ENCODE results near the gene CHMP2A. TPM values are rescaled to one million over a fixed set of nuclear protein-coding genes. Genes with fewer than 3 reads are reported as not detected.
A peak's percentile ranks its signal among the peaks of the same experiment; 100 is the strongest.
"Not testable (repeated sequence)": the region's sequence is repeated elsewhere in the genome, so short reads cannot be mapped to it uniquely, and the experiment has no call there.

CHMP2A gene
- total and polyA plus RNA-seq, 5 donors = 106 to 196 (median 116) TPM

- Histone ChIP-seq H3K27me3 (ENCODE audit: control insufficient read depth, insufficient read depth) (no peaks in the 10 kb centered on the region), H3K4me1 (ENCODE audit: control insufficient read depth, insufficient read depth, low read length) (no peaks in the 10 kb centered on the region), H3K4me3 (ENCODE audit: low read length) (no peak overlapping the region), H3K27ac (ENCODE audit: low read length) (no peak overlapping the region), H3K9me3 (ENCODE audit: control insufficient read depth, low read length) (no peaks in the 10 kb centered on the region)
- WGBS = 89% methylated on average over 11 of the region's 11 CpGs
- intact Hi-C loops (cut with DNase I) = no loop called here
- DNase-seq (peak in 2 of 3 donors; percentile 37 to 38), ATAC-seq (no peak)
Measured at GRCh38 chr19:58578012-58578925, 23.4 kb upstream of the CHMP2A start.

- WGBS = 96% methylated on average over 2 of the region's 2 CpGs
- ATAC-seq; intact Hi-C loops (cut with DNase I); H3K9me3 ChIP-seq (ENCODE audit: control insufficient read depth, low read length); H3K4me1 ChIP-seq (ENCODE audit: control insufficient read depth, insufficient read depth, low read length); H3K4me3 ChIP-seq (ENCODE audit: low read length); H3K27ac ChIP-seq (ENCODE audit: low read length); H3K27me3 ChIP-seq (ENCODE audit: control insufficient read depth, insufficient read depth): not testable (repeated sequence)
- peak in 1 of 3 donors; percentile 23 for DNase-seq
Measured at GRCh38 chr19:58577581-58577980, 22.7 kb upstream of the CHMP2A start.

DNA sequence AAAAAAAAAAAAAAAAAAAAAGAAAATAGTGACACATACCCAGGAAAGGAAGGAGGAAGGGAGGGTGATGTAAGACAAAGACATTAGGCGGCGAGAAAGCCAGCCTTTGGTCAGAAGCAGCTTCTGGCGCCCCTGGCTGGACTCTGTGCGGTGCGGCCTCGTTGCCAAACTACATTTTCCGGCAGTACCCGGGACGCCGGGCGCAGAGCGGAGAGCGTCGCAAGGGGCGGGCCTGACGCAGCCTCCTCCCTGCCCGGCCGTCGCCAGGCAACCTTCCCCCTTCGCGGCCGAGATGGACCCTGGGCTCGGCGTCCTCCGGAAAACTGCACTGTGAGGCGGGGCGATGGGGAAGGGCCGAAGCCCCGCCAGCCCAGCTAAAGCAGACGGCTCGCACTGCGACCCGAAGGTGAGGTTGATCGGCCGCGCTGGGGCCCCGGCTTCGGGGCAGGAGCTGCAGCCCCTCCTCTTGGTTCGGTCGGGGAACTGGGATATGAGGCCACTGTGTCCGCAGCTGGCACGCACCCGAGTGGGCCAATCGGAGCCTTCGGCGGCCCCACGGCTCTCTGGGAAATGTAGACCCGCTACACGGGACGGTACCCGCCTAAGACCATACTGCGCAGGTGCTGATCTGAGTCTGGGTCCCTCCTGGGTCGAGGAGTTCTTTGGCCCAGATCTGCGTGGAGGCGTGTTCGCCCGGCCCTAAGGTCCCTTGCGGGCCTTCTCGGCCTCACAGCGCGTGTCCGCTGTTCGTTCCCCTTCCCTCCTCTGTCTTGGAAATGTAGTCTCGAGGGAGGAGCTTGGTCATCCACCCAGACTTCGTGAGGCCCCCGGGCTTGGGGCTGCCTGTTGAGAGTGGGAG, 20.5 kb upstream of the CHMP2A start:
- Histone ChIP-seq H3K27ac (ENCODE audit: low read length) (peak overlapping the region; percentile 69), H3K27me3 (ENCODE audit: control insufficient read depth, insufficient read depth) (no peaks in the 10 kb centered on the region), H3K4me1 (ENCODE audit: control insufficient read depth, insufficient read depth, low read length) (peaks cover 3% of the 10 kb centered on the region), H3K9me3 (ENCODE audit: control insufficient read depth, low read length) (no peaks in the 10 kb centered on the region), H3K4me3 (ENCODE audit: low read length) (peak overlapping the region; percentile 46)
- under 1% methylated on average over 66 of the region's 66 CpGs for WGBS
- DNase-seq = peak; percentile 94 to 97 (median 97)
- peak; percentile 79 to 80 for ATAC-seq
- intact Hi-C loops (cut with DNase I) = no loop called here

GRCh38 chr19:58573658-58574164, 18.8 kb upstream of the CHMP2A start:
- intact Hi-C loops (cut with DNase I) = no loop called here
- peaks cover 3% of the 10 kb centered on the region for H3K4me1 ChIP-seq (ENCODE audit: control insufficient read depth, insufficient read depth, low read length)
- WGBS = 2% methylated on average over 20 of the region's 20 CpGs
- H3K4me3 ChIP-seq (ENCODE audit: low read length) = peak overlapping the region; percentile 37
- peak overlapping the region; percentile 66 for H3K27ac ChIP-seq (ENCODE audit: low read length)
- no peaks in the 10 kb centered on the region for H3K27me3 ChIP-seq (ENCODE audit: control insufficient read depth, insufficient read depth)
- no peak for DNase-seq
- no peak for ATAC-seq
- H3K9me3 ChIP-seq (ENCODE audit: control insufficient read depth, low read length) = no peaks in the 10 kb centered on the region

GRCh38 chr19:58572818-58573657, 18.1 kb upstream of the CHMP2A start, which contains the start of gene MZF1:
Gene MZF1, minus strand, starts transcription at chr19:58573335. Its CDS starts 1,946 bp downstream, at chr19:58571389.
- Histone ChIP-seq H3K27me3 (ENCODE audit: control insufficient read depth, insufficient read depth) (no peaks in the 10 kb centered on the region), H3K4me1 (ENCODE audit: control insufficient read depth, insufficient read depth, low read length) (peaks cover 3% of the 10 kb centered on the region), H3K27ac (ENCODE audit: low read length) (peak within 1 kb of the TSS; percentile 88), H3K9me3 (ENCODE audit: control insufficient read depth, low read length) (no peaks in the 10 kb centered on the region), H3K4me3 (ENCODE audit: low read length) (peak within 1 kb of the TSS; percentile 37)
- intact Hi-C loops (cut with DNase I) = no loop called here
- WGBS = under 1% methylated on average over 75 of the region's 75 CpGs
- ATAC-seq = peak; percentile 84 to 86
- peak; percentile 100 for DNase-seq

- Histone ChIP-seq H3K27ac (ENCODE audit: low read length) (peak overlapping the region; percentile 65), H3K9me3 (ENCODE audit: control insufficient read depth, low read length) (no peaks in the 10 kb centered on the region), H3K27me3 (ENCODE audit: control insufficient read depth, insufficient read depth) (no peaks in the 10 kb centered on the region), H3K4me3 (ENCODE audit: low read length) (peak overlapping the region; percentile 37), H3K4me1 (ENCODE audit: control insufficient read depth, insufficient read depth, low read length) (peaks cover 3% of the 10 kb centered on the region)
- intact Hi-C loops (cut with DNase I) = no loop called here
- DNase-seq = peak in 1 of 3 donors; percentile 22
- ATAC-seq = no peak
- 44% methylated on average over 24 of the region's 24 CpGs for WGBS
Measured at GRCh38 chr19:58572026-58572817, 17.3 kb upstream of the CHMP2A start.

GRCh38 chr19:58571575-58571947, 16.7 kb upstream of the CHMP2A start:
- no peak for ATAC-seq
- no peaks in the 10 kb centered on the region for H3K9me3 ChIP-seq (ENCODE audit: control insufficient read depth, low read length)
- intact Hi-C loops (cut with DNase I) = no loop called here
- WGBS = 96% methylated on average over 8 of the region's 8 CpGs
- peaks cover 3% of the 10 kb centered on the region for H3K4me1 ChIP-seq (ENCODE audit: control insufficient read depth, insufficient read depth, low read length)
- no peak overlapping the region for H3K27ac ChIP-seq (ENCODE audit: low read length)
- DNase-seq = peak; percentile 9 to 35 (median 28)
- no peak overlapping the region for H3K4me3 ChIP-seq (ENCODE audit: low read length)
- H3K27me3 ChIP-seq (ENCODE audit: control insufficient read depth, insufficient read depth) = no peaks in the 10 kb centered on the region

- Histone ChIP-seq H3K4me1 (ENCODE audit: control insufficient read depth, insufficient read depth, low read length) (peaks cover 3% of the 10 kb centered on the region), H3K4me3 (ENCODE audit: low read length) (no peak overlapping the region), H3K27ac (ENCODE audit: low read length) (no peak overlapping the region), H3K27me3 (ENCODE audit: control insufficient read depth, insufficient read depth) (no peaks in the 10 kb centered on the region), H3K9me3 (ENCODE audit: control insufficient read depth, low read length) (no peaks in the 10 kb centered on the region)
- ATAC-seq (no peak), DNase-seq (peak; percentile 32 to 69 (median 53))
- WGBS = 90% methylated on average over 25 of the region's 25 CpGs
- intact Hi-C loops (cut with DNase I) = no loop called here
Measured at GRCh38 chr19:58570770-58571574, 16.1 kb upstream of the CHMP2A start.

DNA sequence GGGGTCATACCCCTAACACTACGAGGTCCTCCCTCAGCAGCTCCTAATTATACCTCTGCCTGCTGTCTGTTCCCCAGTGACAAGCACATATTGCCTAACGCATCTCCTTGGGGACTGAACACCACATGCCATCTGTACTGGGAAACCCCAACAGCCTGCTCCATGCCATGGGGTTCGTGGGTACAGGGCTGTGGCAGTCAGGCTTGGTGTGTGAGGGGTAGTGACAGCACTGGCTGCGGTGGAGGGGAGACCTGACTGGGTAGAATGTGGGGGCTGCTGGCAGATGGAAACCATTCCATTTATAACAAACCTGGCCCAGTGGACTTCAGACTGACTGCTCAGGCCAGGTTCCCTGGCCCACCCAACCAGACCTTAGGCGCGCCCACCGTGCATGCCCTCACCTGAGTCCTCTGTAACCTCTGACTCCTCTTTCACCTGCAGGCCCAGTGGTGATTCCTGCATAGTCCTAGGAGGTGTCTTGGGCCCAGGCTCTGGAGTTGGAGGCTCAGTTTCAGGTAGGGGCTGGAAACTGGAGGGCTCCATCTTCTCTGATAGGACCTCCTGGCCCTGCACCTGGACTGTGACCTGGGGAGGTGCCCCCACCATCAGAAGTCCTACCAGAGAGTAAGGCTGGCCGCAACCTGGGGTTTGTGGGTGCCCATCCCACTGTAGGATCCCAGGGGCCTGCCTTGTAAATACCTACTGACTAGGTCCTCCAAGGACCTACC, 15.2 kb upstream of the CHMP2A start:
- ATAC-seq (no peak), DNase-seq (peak; percentile 5 to 54 (median 45))
- 90% methylated on average over 8 of the region's 8 CpGs for WGBS
- peaks cover 3% of the 10 kb centered on the region for H3K4me1 ChIP-seq (ENCODE audit: control insufficient read depth, insufficient read depth, low read length)
- H3K27ac ChIP-seq (ENCODE audit: low read length) = no peak overlapping the region
- H3K9me3 ChIP-seq (ENCODE audit: control insufficient read depth, low read length) = no peaks in the 10 kb centered on the region
- H3K4me3 ChIP-seq (ENCODE audit: low read length) = no peak overlapping the region
- H3K27me3 ChIP-seq (ENCODE audit: control insufficient read depth, insufficient read depth) = no peaks in the 10 kb centered on the region
- intact Hi-C loops (cut with DNase I) = no loop called here
